ENCODE data around the gene MAPK11.

MAPK11 gene

GRCh38 chr22:50225200-50225969, 44.8 kb downstream of the MAPK11 start:
- H3K4me3 ChIP-seq (ENCODE audit: low read depth, low read length) = no peak overlapping the region

DNA sequence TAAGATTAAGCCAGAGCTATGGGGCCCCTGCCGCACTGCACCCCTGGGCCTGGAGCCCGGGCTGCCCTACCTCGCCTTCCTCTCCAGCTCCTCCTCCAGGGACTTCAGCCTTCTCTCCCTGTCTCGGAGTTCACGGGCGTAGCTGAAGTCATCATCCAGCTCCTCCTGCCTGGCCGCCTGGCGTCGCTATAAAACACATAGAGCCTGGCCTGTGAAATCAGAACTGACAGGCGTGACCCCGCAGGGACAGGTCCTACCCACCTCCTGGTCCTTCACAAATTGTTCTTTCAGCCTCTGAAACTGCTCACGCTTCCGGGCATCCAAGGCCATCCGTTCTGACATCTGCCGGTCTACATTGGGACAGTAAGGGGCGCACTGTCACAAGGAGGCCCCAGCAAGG, 46.1 kb downstream of the MAPK11 start:
- no peak overlapping the region for H3K4me3 ChIP-seq (ENCODE audit: low read depth, low read length)
- TF ChIP-seq, protein P1, sequence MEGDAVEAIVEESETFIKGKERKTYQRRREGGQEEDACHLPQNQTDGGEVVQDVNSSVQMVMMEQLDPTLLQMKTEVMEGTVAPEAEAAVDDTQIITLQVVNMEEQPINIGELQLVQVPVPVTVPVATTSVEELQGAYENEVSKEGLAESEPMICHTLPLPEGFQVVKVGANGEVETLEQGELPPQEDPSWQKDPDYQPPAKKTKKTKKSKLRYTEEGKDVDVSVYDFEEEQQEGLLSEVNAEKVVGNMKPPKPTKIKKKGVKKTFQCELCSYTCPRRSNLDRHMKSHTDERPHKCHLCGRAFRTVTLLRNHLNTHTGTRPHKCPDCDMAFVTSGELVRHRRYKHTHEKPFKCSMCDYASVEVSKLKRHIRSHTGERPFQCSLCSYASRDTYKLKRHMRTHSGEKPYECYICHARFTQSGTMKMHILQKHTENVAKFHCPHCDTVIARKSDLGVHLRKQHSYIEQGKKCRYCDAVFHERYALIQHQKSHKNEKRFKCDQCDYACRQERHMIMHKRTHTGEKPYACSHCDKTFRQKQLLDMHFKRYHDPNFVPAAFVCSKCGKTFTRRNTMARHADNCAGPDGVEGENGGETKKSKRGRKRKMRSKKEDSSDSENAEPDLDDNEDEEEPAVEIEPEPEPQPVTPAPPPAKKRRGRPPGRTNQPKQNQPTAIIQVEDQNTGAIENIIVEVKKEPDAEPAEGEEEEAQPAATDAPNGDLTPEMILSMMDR (IDR thresholded peaks at IDR 0.05; ENCODE audit: borderline replicate concordance, insufficient read depth, low read depth, low read length) = no peak

More at GRCh38 chr22:50225200-50225969, 44.8 kb downstream of the MAPK11 start:
- TF ChIP-seq, protein P1 (IDR thresholded peaks at IDR 0.05; ENCODE audit: borderline replicate concordance, insufficient read depth, low read depth, low read length) = no peak

- H3K4me3 ChIP-seq (ENCODE audit: low read depth, low read length) = no peak overlapping the region
- TF ChIP-seq, protein P1 (IDR thresholded peaks at IDR 0.05; ENCODE audit: borderline replicate concordance, insufficient read depth, low read depth, low read length) = no peak
These were observed 47.7 kb downstream of the MAPK11 start for GRCh38 chr22:50222508-50222907.

DNA sequence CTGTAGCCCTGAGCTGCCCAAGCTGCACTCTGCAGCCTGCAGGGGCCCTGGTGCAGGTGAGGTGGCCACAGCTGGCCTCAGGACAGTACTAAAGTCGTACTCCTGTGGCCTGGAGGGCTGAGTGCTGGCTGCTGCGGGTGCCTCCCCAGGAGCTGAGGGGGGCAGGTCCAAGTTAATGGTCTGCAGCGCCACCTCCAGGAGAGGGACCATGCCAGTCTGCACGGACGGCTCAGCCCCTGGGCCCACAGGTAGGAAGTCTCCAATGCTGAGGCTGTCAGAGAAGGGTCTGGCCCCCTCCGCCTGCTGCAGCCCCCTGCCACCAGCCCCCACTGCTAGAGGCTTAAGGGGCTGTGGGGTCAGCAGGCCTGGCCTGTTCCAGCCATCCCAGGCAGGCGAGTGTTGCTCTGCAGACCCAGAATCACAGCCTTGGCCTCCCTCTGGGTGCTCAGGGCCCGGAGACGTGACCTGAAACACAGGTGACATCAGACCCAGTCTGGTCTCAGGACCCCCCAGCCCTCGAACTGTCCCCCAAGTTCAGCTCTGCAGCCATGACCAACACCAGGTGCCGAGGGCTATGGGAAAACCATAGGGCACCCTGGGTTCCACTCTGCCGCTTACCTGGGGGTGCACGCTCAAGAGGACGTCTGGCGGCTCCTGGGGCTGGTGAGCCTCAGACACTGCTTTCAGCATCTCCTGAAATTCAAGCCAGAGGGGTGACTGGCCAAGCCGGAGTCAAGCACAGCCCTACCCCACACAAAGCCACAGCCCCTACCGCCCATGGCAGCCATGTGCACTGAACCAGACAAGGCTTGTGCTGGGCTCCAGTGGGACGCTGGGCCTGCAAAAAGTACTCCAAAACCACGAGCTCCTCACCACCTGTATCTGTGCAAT, 48.5 kb downstream of the MAPK11 start:
- H3K4me3 ChIP-seq (ENCODE audit: low read depth, low read length) = no peak overlapping the region
- TF ChIP-seq, protein P1 (IDR thresholded peaks at IDR 0.05; ENCODE audit: borderline replicate concordance, insufficient read depth, low read depth, low read length) = no peak

DNA sequence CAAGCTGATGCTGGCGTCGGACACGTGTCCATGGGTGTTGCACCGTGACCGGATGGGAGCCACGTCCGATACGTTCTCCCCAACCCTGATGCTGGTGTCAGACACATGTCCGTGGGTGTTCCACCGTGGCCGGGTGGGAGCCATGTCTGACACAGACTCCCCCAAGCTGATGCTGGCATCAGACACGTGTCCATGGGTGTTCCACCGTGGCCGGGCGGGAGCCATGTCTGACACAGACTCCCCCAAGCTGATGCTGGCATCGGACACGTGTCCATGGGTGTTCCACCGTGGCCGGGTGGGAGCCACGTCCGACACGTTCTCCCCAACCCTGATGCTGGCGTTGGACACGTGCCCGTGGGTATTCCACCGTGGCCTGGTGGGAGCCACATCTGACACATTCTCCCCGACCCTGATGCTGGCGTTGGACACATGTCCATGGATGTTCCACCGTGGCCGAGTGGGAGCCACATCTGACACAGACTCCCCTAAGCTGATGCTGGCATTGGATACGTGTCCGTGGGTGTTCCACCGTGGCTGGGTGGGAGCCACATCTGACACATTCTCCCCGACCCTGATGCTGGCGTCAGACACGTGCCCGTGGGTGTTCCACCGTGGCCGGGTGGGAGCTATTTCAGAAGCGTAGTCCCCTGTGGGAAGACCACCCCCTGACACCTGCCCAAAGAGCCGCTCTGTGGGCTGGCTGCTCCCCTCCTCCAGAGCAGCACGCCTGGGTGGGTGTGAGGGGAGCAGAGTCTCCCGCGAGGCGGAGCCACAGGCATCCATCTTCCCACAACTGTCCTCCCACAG, 49.4 kb downstream of the MAPK11 start:
- TF ChIP-seq, protein P1 (IDR thresholded peaks at IDR 0.05; ENCODE audit: borderline replicate concordance, insufficient read depth, low read depth, low read length) = no peak
- no peak overlapping the region for H3K4me3 ChIP-seq (ENCODE audit: low read depth, low read length)

- TF ChIP-seq, protein P1 (IDR thresholded peaks at IDR 0.05; ENCODE audit: borderline replicate concordance, insufficient read depth, low read depth, low read length) = no peak
- no peak overlapping the region for H3K4me3 ChIP-seq (ENCODE audit: low read depth, low read length)
These were observed 50.2 kb downstream of the MAPK11 start for GRCh38 chr22:50219800-50220602.

Data from GM12875 (cell line).